SK-MEL-5 (cell line): Measurements from ENCODE around the gene TMEM147. TPM values are rescaled to one million over a fixed set of nuclear protein-coding genes. Genes with fewer than 3 reads are reported as not detected.

ENCODE experiments used
- DNase-seq: peaks from one replicate; pipeline ENCODE4 v3.0.0-alpha.2; 2016; ENCODE audit warnings: low read depth, low spot score
- in situ Hi-C: cut with HindIII; loops from 2 replicates; pipeline ENCODE4 v1.10.0; 2016; ENCODE audit warnings: low sequenced_read_pairs, high pct_unique_total_duplicates, low pct_unique_long_range_greater_than_20kb
- total RNA-seq: library from RNA; depleted of rRNA; stranded (reverse); fragments of >200 nt; shearing (Covaris generic); gene quantifications from 2 replicates; pipeline ENCODE4 v1.2.3, GENCODE V29; 2014

TMEM147 gene
- total RNA-seq, 1 experiment from 2014 or later, result 582 TPM

- in situ Hi-C loops, result no loop called here
- no peak for DNase-seq
Observed at GRCh38 chr19:35514282-35514809, 31.1 kb upstream of the TMEM147 start.

GRCh38 chr19:35516310-35516709, 29.1 kb upstream of the TMEM147 start:
- DNase-seq, result no peak
- in situ Hi-C loops, result no loop called here

DNA sequence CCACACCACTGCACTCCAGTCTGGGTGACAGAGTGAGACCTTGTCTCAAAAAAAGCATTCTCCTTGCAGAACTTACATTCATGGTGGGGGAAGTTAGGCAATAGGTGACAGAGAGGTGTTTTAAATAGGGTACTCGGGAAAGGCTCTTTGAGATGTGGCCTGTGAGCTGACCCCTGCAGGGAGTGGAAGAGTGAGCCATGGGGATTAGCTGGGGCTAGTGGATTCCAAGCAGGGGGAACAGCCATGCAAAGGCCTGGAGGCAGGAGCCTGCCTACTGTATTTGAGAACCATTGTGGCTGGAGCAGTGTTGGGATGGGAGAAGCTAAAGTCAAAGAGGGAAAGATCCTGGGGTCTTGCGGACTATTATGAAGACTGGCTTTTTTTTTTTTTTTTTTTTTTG, 28.1 kb upstream of the TMEM147 start:
- DNase-seq, result no peak
- in situ Hi-C loops, result no loop called here

GRCh38 chr19:35518313-35518712, 27.1 kb upstream of the TMEM147 start:
- in situ Hi-C loops, result no loop called here
- peak; percentile 90 for DNase-seq

DNA sequence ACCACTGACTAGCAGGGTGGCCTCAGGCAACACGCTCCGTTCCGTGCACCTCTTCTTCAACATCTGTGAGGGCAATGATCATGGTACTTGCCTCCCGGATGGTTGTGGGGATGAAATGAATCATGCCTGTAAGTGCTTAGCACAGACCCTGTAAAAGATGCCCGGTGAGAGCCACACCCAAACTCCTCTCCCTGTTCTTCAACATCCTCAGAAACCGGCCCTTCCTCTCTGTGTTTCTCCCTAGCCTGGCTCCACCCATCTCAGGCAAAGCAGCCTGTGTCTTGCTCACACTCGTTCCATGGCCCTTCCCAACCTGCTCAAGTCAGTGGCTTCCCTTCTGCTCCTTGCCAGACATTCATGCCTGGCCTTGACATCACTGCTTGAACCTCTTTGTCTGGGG, 26.1 kb upstream of the TMEM147 start:
- in situ Hi-C loops, result no loop called here
- DNase-seq, result no peak

DNA sequence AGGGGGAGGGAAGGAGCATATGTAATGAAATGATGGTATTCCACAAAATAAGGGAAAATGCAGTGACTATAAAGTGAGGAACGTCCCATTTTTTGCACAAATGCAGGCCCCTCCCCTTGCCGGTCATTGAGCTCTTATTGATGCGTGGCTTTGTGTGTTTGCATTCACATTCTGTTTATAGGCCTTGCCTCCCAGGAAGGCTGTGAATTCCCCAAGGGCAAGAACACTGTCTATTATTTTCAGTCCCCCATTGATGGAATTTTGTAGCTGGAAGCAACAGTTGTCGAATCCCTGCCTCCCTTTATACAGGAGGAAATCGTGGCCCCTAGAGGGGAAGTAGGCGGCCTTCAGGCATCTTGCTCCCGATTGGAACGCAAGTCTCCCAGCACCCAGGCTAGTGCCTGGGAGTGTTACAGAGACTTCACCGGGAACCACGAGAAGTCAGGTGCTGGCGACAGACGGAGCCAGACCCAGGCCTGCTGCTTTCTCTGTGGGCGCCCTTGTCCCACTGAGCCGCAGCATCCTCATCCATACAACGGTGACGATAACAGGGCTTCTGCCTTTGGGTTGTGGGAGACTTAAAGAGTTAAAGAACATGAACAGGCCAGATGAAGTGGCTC, 24.2 kb upstream of the TMEM147 start:
- DNase-seq, result peak; percentile 54
- in situ Hi-C loops, result no loop called here

- DNase-seq, result no peak
- in situ Hi-C loops, result no loop called here
Observed at GRCh38 chr19:35522745-35523327, 22.6 kb upstream of the TMEM147 start.

GRCh38 chr19:35524181-35524837, 21.1 kb upstream of the TMEM147 start:
- in situ Hi-C loops, result no loop called here
- no peak for DNase-seq

DNA sequence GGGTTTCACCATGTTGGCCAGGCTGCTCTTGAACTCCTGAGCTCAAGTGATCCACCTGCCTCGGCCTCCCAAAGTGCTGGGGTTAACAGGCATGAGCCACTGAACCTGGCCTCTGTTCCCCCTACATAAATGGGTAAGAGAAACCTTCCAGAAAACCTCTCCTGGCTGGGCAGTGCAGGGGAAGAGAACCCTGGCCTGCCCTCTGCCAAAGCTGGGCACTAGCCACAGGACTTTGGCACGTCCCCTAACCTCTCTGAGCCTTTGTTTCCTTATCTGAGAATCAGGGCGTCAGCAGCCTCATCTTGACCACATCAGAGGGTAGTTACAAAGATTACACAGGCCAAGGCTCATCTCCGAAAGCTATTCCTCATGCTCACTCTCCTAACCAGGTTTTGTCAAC, 19.6 kb upstream of the TMEM147 start:
- in situ Hi-C loops, result no loop called here
- no peak for DNase-seq

DNA sequence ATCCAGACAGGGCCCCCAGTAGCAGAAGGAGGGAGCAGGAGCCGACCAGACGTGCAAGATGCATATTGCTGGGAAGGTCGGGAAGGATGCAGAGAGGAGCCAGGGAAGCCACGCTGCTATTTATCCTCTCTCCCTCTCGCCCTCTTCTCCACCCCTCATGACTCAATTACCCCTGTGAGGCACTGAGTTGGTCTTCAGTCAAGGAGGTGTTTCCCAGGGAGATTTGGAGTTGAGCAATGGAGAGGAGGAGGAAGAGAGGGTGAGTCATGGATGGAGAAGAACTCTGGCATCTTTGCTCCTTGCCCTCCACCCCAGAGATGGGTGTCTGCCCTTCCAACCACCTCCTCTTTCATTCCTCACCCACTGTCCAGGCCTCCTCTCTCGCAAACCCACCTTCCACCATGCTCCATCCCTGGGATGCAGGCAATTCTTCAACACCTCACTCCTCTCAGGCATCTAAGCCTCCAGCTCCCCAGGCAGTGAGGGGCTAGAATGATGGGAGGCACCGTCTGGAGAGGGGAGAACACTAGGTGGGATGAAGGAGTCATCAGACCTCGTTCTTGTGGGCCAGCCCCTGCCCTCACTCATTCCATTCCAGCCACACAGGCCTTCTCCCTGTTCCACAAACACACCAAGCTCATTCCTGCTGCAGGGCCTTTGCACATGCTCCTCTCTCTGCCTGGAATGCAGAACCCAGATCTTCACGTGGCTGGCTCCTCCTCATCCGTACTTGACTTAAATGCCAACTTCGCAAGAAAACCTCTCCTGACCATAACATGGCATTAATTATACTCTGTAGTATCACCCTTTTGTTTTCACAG, 17.0 kb upstream of the TMEM147 start, which contains the start of gene SBSN:
Gene SBSN, minus strand, starts transcription at position 94 of the 821 bp plus-strand sequence. Its CDS starts 30 bp downstream, at position 64.
- in situ Hi-C loops, result no loop called here
- DNase-seq, result no peak

DNA sequence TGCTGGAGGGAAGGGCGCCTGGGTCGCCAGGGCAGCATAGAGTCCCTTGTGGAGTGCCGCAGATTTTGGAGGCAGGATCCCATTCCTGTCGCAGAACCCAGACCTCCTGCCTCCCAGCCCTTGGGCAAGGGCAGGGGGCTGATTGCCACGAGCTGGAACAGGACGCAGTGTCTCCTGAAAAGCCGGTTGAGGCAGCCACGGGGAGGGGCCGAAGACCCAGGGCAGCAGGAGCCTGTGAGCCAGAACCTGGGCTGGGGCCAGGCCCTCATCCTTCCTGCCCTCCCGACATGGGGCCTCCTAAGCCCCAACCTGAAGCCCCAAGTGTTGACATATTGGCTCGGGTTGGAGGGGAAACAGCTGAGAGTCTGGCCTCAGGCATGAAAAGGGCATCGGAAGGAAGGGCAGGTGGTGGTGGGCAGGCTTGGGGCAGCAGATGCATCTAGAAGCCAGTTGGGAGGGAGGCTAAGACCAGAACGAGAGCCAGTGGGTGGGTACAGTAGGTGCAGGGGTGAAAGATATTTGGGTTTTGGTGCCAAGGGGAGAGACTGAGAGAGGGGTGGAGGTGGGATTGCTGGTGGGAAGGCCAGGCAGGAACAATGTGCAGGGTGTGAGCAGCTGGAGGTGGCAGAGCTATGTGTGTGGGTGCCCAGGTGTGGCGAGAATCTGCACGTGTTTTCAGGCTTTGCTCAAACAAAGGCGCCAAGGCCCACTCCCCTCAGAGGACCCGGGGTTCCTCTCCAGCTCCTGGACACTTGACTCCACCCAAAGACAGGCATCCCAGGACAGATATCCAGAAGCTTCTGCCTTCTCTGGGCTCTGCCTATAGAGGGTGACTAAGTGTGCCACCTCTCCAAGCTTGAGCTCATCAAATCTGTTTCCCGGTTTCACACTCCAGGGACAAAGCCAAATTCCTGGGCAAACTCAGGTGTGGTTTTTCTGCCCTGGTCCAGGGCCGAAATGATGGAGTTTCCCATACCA, 15.9 kb upstream of the TMEM147 start:
- in situ Hi-C loops, result no loop called here
- no peak for DNase-seq

DNA sequence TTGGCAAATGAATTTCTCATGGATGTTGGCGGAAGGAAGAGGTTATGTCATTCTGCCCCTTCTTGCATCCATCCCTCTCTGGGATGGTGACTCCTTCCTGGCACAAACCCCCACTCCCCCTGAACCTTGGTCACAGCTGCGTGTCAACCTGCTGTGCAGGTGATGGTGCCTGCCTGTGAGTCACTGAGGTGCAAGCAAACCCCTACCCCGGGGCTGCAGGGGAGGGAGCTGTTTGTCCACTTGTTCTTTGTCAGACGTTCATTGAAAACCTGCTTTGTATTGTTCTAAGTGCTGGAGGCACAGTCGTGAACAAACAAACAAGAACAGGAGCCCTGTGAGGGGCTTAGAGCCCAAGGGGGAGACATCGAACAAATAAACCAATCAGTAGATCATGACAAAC, 14.1 kb upstream of the TMEM147 start:
- no peak for DNase-seq
- in situ Hi-C loops, result no loop called here

GRCh38 chr19:35533201-35533821, 12.1 kb upstream of the TMEM147 start, which contains the start of gene GAPDHS:
Gene GAPDHS (plus strand): TSS chr19:35533456. CDS start chr19:35533528, 72 bp downstream.
- in situ Hi-C loops, result no loop called here
- DNase-seq, result no peak

- in situ Hi-C loops, result no loop called here
- no peak for DNase-seq
Observed at GRCh38 chr19:35533822-35534392, 11.5 kb upstream of the TMEM147 start.

DNA sequence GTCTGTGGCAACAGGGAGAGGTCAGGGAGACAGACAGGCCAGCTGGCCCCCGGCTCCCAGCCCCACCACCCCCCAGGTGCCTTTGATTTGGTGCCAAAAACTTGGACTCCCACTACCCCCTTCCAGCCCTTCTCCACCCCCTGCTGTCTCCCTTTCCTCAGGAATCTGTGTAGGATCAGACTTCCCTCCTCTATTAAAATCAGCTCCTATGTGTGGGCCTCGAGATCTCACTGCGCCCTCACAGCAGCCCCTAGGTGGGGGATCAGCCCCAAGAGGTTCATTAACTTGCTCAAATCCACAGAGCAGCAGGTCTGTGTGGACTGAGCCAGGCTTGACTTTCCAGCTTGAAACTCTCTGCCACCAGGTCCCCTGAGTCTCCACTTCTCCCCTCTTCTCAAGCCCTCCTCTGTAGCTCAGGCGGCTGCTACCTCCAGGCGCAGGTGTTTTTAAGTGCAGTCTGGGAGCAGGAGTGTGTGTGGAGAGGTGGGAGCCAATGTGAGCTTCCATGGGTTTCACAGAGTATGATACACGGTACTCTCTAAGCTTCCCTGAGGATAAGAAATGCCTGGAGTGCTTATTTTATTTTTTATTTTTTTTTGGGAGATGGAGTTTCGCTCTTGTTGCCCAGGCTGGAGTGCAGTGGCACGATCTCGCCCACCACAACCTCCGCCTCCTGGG, 10.5 kb upstream of the TMEM147 start:
- no peak for DNase-seq
- in situ Hi-C loops, result no loop called here

GRCh38 chr19:35539314-35539713, 6.1 kb upstream of the TMEM147 start:
- DNase-seq, result no peak
- in situ Hi-C loops, result no loop called here
